ENCODE measurements around the gene SMAD3. TPM values are rescaled to one million over a fixed set of nuclear protein-coding genes. Genes with fewer than 3 reads are reported as not detected.

SMAD3 gene
- total RNA-seq, 1 experiment from 2014 or later = 99.5 TPM

GRCh38 chr15:67180514-67181191 is 115.3 kb downstream of the SMAD3 start:
- H4K20me1 ChIP-seq (ENCODE audit: insufficient read depth) = no peaks in the 10 kb centered on the region
- intact Hi-C loops (cut with micrococcal nuclease; ENCODE audit: unreplicated experiment) = no loop called here
- TF ChIP-seq CTCF (conservative IDR thresholded peaks at IDR 0.05) (no peak), EZH2 (IDR thresholded peaks at IDR 0.05; ENCODE audit: low read depth) (no peak)
- BruUV-seq (replicated peaks) = no TSS peak
- peaks cover 46% of the 10 kb centered on the region for H3K79me2 ChIP-seq (ENCODE audit: low read depth)
- peaks cover 47% of the 10 kb centered on the region for H3F3A ChIP-seq (ENCODE audit: insufficient read depth, low read depth)
- ChIA-PET POLR2A (ENCODE audit: unreplicated experiment) (no interaction called here), CTCF (no interaction called here)
- no peaks in the 10 kb centered on the region for H3K27me3 ChIP-seq (ENCODE audit: insufficient read depth, low read depth)
- H3K27ac ChIP-seq = no peak overlapping the region
- H3K4me2 ChIP-seq = no peak overlapping the region
- no peak overlapping the region for H3K4me3 ChIP-seq
- H2AFZ ChIP-seq = no peak overlapping the region
- peaks cover 21% of the 10 kb centered on the region for H3K36me3 ChIP-seq (ENCODE audit: low read depth)
- no peak for DNase-seq
- peaks cover 28% of the 10 kb centered on the region for H3K4me1 ChIP-seq (replicated peaks; ENCODE audit: insufficient read depth)
- no peaks in the 10 kb centered on the region for H3K9me3 ChIP-seq (ENCODE audit: insufficient read depth, low read depth)
- H3K9me2 ChIP-seq (ENCODE audit: insufficient read depth) = no peaks in the 10 kb centered on the region

- intact Hi-C loops (cut with micrococcal nuclease; ENCODE audit: unreplicated experiment) = no loop called here
- no peak for DNase-seq
- Histone ChIP-seq H2AFZ (no peak overlapping the region), H3K4me1 (replicated peaks; ENCODE audit: insufficient read depth) (peaks cover 24% of the 10 kb centered on the region), H3K9me3 (ENCODE audit: insufficient read depth, low read depth) (no peaks in the 10 kb centered on the region), H3K36me3 (ENCODE audit: low read depth) (peaks cover 21% of the 10 kb centered on the region), H3K9me2 (ENCODE audit: insufficient read depth) (no peaks in the 10 kb centered on the region), H3K27ac (no peak overlapping the region), H3K27me3 (ENCODE audit: insufficient read depth, low read depth) (no peaks in the 10 kb centered on the region), H4K20me1 (ENCODE audit: insufficient read depth) (no peaks in the 10 kb centered on the region), H3F3A (ENCODE audit: insufficient read depth, low read depth) (peaks cover 42% of the 10 kb centered on the region), H3K4me2 (no peak overlapping the region), H3K79me2 (ENCODE audit: low read depth) (peaks cover 41% of the 10 kb centered on the region), H3K4me3 (no peak overlapping the region)
- ChIA-PET POLR2A (ENCODE audit: unreplicated experiment) (no interaction called here), CTCF (no interaction called here)
- no TSS peak for BruUV-seq (replicated peaks)
- TF ChIP-seq CTCF (conservative IDR thresholded peaks at IDR 0.05) = no peak
- TF ChIP-seq EZH2 (IDR thresholded peaks at IDR 0.05; ENCODE audit: low read depth) = no peak
These were observed 115.8 kb downstream of the SMAD3 start for GRCh38 chr15:67181221-67181639.

- POLR2A ChIA-PET (ENCODE audit: unreplicated experiment) = no interaction called here
- H3K36me3 ChIP-seq (ENCODE audit: low read depth) = peaks cover 34% of the 10 kb centered on the region
These were observed 118.2 kb downstream of the SMAD3 start for GRCh38 chr15:67183443-67184169.

More at GRCh38 chr15:67183443-67184169, 118.2 kb downstream of the SMAD3 start:
- intact Hi-C loops (cut with micrococcal nuclease; ENCODE audit: unreplicated experiment) = no loop called here
- Histone ChIP-seq H3K9me3 (ENCODE audit: insufficient read depth, low read depth) (no peaks in the 10 kb centered on the region), H3K4me2 (no peak overlapping the region), H3K79me2 (ENCODE audit: low read depth) (peaks cover 23% of the 10 kb centered on the region), H3K27me3 (ENCODE audit: insufficient read depth, low read depth) (no peaks in the 10 kb centered on the region), H2AFZ (no peak overlapping the region), H4K20me1 (ENCODE audit: insufficient read depth) (no peaks in the 10 kb centered on the region), H3K4me3 (no peak overlapping the region), H3K9me2 (ENCODE audit: insufficient read depth) (no peaks in the 10 kb centered on the region), H3K4me1 (replicated peaks; ENCODE audit: insufficient read depth) (peaks cover 9% of the 10 kb centered on the region; the same call in 1 of the 2 replicates), H3F3A (ENCODE audit: insufficient read depth, low read depth) (peaks cover 23% of the 10 kb centered on the region), H3K27ac (no peak overlapping the region)
- CTCF ChIA-PET = no interaction called here
- no peak for TF ChIP-seq CTCF (conservative IDR thresholded peaks at IDR 0.05)
- no peak for TF ChIP-seq EZH2 (IDR thresholded peaks at IDR 0.05; ENCODE audit: low read depth)
- no peak for DNase-seq
- BruUV-seq (replicated peaks) = no TSS peak

All from PC-9 (cell line).